ENCODE data around the gene CNPY4.

CNPY4 gene

DNA sequence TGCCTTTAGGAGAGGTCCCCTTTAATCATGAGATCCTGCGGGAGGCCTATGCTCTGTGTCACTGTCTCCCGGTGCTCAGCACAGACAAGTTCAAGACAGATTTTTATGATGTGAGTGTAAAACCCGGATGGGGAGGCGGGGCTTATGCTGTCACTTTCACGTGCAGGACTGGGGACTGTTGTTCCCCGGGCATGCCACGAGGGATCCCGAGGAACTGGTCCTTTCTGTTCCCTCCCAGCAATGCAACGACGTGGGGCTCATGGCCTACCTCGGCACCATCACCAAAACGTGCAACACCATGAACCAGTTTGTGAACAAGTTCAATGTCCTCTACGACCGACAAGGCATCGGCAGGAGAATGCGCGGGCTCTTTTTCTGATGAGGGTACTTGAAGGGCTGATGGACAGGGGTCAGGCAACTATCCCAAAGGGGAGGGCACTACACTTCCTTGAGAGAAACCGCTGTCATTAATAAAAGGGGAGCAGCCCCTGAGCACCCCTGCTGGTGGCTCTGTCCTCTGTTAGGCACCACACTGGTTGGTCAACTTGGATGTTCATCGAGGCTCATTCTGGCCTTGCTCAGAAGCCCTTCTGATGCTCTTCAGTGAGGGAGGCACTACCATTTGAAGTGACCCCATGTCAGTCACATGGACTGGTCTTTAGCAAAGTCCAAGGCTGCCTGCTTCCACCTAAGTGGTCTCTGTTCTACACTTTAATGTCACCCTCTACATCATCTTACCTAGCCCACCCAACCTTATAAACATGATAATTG is 27.8 kb upstream of the CNPY4 start:
- no peak for DNase-seq (ENCODE audit: low read depth in 3 of 3)

DNA sequence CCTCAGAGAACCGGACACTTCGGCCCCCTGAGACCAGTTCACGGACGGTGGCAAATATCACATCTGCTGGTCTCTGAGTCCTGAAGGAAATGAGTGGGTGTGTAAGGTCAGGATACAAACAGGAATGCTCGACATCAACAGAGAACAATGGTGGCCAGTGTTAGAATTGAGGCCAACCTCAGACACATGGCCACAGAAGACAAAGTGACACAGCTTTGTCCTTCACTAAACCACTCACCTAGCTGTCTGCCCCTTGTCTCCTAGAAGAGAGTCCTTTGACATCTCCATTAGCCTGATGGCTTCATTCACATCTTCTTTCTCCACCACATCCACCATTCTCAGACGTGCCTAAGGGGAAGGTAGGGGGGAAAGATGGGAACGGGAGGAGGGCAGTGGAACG is 26.4 kb upstream of the CNPY4 start:
- DNase-seq (ENCODE audit: low read depth in 3 of 3) = no peak

DNA sequence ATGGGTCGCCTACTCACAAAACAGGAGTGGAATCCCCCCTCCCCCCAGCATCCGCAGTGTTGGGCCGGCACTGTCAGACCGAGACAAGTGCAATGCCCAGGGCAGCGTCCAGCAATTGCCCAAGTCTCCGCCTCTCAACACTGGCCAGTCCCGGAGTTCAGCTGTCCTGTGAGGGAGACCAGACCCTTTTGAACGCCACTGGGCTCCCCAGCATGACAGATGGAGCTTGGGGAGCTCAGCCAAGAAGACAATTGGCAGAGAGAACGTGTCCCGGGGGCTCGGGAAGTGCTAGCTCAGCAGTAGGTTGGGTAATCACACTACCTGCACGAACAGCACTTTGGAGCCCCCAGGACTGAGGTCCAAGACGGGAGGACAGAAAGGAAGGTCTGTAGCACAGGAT is 25.9 kb upstream of the CNPY4 start:
- DNase-seq (ENCODE audit: low read depth in 3 of 3) = no peak

DNA sequence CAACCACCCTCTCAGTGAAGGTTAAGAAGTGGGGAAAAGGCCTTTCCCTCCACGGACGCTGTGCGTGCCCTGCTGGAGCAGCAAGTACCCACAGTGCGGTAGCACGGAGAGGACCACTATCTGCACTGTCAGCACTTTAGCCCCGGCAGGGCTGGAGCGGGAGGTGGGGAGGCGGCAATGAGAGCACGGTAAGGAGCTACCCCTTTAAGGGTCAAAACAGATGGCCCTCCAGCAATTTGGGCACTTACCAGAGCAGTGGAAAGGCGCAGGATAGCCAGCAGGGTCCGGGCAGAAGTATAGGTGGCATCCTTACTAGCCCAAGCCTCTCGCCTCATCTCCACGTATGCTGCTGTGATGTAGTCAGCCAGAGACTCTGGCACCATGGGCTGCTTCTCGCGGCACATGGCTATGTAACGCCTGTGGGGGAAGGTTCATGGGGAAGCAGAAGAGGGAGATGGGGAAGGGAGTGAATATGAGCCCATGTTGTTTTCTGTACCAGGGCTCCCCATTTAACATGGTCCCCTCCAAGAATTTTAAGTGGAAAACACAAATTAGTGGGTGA is 25.4 kb upstream of the CNPY4 start:
- no peak for DNase-seq (ENCODE audit: low read depth in 3 of 3)

DNA sequence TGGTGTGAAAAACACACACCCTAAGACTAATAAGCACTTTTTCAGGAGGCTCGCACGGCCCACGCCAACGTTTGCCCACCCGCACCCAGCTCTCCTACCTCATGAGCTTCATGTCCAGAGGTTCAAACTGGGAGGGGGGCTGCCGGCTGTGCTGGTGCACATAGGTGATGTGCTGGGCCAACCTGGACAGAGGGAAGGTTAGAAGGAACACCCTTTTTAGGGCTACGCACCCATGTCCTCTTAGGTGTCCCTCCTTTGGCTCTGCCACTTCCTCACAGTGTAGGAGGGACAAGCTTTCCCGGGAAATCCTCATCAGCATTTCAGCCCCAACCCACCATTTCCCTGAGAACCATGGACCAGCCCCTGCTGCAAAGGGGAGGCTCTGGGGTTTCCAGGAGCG is 24.1 kb upstream of the CNPY4 start:
- DNase-seq (ENCODE audit: low read depth in 3 of 3) = no peak

DNA sequence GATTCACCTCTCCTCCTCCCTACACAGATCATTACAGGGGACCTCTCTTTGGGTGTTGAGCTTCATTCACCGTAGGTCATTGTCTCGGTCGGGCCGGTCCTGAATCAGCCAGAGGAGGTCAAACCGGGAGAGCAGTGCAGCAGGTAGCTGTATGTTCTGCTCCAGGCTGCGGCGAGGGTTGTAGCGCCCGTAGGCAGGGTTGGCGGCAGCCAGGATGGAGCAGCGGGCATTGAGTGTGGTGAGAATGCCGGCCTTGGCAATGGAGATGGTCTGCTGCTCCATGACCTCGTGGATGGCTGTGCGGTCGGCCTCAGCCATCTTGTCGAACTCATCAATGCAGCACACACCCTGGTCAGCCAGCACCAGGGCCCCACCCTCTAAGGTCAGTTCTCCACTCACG is 23.7 kb upstream of the CNPY4 start:
- no peak for DNase-seq (ENCODE audit: low read depth in 3 of 3)

DNA sequence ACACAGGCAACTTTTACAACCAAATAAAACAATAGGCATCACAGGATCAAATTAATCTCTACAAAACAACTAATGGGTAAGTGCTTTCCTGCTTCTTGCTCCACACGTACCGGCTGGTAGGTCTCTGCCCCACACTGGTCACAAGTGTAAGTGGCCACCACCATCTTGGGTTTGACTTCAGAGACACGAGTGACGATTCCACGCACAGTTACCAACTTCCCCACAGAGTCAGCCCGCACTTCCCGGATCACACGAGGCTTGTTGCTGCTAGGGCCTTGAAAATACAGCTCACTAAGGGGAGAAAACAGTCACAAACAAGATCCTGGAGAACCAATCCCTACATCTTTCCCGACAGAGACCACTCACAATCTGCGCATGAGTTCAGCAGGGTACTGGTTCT is 20.5 kb upstream of the CNPY4 start:
- DNase-seq (ENCODE audit: low read depth in 3 of 3) = no peak

DNA sequence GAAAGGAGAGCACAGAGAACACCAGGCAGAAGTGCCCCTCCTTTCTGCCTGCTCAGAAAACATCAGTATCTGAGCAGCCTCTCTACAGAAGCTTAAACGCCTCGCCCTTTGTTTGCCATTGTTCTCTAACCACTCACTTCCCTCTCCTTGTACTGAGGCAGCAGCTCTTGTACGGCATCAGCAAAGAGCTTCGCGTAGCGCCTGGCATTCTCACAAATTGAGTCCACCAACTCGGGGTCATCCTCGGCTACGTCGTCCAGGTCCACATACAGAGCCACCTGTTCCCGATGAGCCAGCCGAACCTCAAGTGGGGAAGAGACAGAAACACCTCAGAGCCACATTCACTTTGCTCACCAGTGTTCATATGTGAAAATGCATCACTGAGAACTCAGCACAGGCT is 20.0 kb upstream of the CNPY4 start:
- no peak for DNase-seq (ENCODE audit: low read depth in 3 of 3)

DNA sequence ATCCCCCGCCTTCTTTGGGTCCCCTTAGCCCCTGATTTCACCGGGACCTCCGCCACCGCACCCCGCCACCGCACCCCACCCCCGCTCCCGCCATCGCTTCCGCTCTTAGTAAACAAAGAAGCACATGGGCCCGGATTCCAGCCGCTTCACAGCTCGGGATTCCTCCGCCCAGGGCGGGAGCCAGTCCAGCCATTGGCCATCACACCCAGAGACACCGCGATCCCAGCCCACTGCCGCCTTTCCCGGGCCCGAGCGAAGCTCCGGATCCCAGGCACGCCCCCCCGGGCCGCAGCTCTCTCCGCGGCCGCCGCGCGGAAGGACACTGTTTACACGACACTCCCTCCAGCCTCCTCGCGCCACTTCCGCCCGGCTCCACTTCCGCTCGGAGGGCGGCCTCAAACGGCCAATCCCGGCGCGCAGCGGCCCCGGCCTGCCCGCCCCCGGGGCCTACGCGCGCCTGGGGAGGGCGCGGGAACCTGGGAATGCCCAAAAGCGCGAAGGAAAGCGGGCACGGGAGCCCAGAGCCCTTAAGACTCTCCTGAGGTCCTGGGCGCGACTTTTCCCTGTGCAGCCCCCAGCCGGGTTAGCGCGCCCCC is 18.9 kb upstream of the CNPY4 start:
- DNase-seq (ENCODE audit: low read depth in 3 of 3) = peak; percentile 75 to 83 (median 77)

DNA sequence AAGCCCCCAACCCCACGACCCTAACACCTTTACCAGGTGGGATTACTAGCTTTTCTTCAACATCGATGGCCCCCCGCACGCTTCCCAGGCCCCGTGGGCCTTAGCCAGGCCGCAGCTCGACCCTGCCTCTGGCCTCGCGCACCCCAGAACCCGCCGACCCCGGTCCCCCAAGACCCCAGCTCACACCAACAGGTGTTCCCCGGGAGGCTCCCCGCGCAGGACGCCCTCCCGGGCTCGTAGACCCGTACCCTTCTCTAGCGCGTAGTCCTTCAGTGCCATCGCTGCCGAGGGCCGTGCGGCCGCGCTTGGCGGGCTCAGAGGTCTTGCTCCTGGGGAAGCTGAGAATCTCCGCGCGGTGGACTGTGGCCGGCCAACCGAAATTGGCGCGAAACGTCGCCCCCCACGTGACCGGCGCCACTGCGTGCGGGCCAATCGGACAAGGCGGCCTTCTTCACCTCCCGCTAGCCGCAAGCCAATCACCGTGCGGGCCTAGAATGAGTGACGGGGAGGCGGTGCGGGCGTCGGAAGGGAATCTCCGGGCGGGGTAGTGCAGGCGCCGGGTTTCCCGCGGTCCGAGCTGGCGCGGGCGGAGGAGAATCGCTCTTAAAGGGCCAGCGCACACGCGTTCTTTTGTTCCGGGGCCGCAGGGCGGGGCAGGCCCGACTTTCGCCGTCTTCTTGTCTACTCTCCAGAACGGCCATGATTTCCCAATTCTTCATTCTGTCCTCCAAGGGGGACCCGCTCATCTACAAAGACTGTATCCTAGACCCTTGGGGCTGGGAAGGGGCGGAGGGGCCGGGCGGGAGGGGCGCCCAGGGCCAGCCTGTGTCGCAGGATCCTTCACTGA is 18.2 kb upstream of the CNPY4 start, which contains the start of the genes AP4M1 and MCM7:
TSS of gene AP4M1 (plus strand) at position 628 of the 847 bp plus-strand sequence. CDS start at position 700, 72 bp downstream.
TSS of gene MCM7 (minus strand) at position 382 of the 847 bp plus-strand sequence. CDS start at position 279, 103 bp downstream.
- peak; percentile 96 to 98 (median 97) for DNase-seq (ENCODE audit: low read depth in 3 of 3)

DNA sequence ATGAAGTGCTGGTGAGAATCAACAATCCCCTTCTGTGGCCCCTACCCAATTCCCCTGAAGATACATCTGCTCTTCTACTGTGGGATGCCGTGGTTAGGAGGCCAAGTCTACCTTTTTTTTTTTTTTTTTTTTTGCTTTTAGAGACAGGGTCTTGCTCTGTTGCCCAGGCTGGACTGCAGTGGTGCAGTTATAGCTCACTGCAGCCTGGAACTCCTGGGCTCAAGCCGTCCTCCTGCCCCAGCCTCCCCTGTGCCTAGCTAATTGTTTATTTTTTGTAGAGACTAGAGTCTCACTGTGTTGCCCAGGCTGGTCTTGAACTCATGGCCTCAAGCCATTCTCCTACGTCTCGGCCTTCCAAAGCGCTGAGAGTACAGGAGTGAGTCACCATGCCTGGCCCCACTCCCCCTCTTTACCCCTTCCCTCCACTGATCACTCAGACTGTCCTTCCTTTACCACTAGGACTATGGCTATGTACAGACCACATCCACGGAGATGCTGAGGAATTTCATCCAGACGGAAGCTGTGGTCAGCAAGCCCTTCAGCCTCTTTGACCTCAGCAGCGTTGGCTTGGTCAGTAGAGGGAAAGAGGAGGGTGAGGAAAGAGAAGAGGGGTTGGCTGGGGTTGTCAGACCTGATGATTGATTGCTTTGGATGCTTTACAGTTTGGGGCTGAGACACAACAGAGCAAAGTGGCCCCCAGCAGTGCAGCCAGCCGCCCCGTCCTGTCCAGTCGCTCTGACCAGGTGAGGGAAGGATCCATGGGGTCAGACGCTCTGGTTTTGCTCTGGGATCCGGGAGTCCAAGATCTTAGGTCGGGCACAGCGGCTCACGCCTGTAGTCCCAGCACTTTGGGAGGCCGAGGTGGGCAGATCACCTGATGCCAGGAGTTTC is 16.2 kb upstream of the CNPY4 start:
- DNase-seq (ENCODE audit: low read depth in 3 of 3) = no peak

DNA sequence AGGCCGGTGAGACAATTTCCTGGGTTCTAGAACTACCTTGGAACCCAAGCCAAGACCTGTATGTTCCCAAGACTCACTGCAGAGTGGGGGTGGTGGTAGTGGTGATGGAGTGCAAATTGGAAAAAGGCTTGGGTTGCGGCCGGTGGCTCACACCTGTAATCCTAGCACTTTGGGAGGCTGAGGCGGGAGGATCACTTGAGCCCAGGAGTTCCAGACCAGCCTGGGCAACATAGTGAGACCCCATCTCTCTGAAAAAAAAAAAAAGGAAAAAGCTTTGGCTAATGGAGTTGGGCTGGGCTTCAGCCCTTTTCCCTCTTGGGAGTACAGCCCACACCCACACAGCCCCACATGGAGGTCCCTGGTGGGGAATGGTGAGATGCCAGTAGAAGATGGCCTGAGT is 13.9 kb upstream of the CNPY4 start:
- DNase-seq (ENCODE audit: low read depth in 3 of 3) = no peak

DNA sequence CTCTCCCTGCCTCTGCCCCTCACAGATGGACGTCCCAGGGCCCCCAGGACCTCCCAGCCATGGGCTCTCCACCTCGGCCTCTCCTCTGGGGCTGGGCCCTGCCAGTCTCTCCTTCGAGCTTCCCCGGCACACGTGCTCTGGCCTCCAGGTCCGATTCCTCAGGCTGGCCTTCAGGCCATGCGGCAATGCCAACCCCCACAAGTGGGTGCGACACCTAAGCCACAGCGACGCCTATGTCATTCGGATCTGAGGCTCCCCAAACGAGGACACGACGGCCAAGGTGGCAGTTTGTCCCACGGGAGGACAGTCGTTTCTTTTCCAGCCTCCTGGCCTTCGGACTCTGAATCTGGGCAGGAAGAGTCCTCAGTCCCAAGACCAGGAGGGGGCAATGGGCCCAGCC is 12.8 kb upstream of the CNPY4 start:
- DNase-seq (ENCODE audit: low read depth in 3 of 3) = no peak

DNA sequence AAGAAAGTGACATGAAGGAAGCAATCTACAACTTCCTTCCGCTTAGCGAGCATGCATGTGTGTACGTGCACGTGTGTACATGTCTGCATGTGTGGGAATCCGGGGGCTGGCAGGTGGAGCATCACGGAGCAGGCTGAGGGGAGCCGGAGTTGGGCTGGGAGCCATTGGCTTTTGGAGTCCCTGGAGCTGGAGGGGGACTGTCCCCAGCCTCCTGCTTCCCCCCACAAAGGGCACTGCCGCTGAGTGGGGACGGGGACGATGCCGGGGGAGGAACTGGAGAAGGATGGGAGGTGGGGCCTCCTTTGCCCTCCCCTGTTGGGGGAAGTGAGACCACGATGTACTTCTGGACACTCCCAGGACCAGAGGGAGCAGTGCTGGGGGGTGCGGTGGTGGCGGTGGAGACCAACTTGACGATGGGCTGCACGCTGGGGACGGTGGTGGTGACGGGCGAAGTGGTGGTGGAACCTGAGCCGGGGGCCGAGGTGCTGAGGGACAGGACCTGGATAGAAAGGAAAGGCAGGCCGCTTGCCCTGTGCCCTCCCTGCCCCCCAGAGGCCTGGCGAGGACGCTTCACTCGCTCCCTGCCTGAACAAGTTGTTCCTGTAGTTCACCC is 12.2 kb upstream of the CNPY4 start:
- no peak for DNase-seq (ENCODE audit: low read depth in 3 of 3)

DNA sequence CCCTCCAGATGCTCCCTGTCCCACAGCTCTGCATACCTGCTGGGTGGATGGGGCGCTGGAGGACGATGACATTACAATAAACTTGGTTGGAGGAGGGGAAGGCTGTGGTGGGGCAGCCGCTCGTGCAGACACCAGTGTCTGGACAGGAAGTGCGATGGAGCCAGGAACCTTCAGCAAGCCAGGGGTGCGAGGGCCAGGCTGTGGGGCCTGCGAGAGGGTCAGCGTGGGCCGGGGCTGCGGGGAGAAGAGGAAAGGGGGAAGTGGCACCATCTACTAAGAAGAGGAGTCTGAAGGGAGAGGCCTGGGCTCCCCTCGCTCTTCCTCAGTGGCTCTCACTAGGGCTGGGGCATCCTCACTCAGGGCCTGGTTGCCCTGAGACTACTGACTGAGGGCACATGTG is 11.5 kb upstream of the CNPY4 start:
- no peak for DNase-seq (ENCODE audit: low read depth in 3 of 3)

DNA sequence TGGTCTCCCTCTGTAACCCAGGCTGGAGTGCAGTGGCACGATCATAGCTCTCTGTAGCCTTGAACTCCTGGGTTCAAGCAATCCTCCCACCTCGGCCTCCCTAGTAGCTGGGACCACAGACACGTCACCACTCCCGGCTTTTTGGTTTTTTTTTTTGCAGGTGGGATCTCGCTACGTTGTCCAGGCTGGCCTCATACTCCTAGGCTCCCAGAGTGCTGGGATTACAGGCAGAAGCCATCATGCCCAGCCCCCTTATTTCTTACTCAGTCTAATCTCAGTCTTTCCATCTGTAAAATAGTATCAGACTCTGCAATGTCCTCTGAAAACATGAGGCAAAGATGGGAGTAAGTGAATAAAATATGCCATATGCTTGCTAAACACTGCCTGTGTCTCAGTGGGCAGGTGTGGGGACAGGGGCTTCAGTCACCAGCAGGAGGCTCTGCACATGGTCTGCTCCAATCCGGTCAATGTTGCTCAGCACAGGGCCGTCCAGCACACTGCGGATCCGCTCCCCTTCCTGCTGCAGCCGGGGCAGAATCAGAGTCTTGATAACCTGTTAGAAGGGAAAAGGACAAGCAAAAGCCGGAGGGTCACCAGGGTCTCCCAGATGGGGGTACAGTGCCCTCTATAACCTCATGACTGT is 9.8 kb upstream of the CNPY4 start:
- no peak for DNase-seq (ENCODE audit: low read depth in 3 of 3)

DNA sequence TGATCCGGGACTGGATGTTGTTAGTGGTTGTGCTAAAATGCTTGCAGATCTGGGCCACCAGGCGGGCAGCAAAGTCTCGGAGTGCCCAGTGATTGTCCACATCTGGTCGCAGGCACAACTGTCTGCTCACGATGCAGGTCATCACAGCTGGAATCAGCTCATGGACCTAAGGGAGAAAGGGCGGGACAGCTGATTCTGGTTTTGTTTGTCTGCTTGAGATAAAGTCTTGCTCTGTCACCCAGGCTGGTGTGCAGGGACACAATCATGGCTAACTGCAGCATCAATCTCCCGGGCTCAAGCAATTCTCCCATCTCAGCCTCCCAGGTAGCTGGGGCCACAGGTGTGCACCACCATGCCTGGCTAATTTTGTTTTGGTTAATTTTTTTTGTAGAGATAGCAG is 8.3 kb upstream of the CNPY4 start:
- no peak for DNase-seq (ENCODE audit: low read depth in 3 of 3)

DNA sequence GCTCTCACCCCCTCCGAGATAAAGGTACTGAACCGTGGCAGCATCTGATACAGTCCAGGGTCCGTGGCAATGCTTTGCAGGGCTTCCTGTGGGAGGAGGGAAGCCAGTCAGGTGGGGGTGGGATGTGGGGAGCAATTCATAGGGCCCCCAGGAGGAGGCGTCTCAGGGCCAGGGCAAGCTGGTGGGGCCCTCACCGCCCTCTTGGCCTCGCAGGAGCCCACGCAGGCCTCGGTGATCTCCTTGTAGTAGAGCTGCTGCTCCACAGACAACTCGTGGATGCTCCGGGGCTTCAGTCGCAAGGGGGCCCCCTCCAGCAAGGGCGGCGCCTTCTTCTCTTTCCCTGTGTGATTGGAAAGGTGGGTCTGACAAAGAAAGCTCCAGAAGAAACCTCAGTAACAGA is 7.5 kb upstream of the CNPY4 start:
- DNase-seq (ENCODE audit: low read depth in 3 of 3) = no peak

DNA sequence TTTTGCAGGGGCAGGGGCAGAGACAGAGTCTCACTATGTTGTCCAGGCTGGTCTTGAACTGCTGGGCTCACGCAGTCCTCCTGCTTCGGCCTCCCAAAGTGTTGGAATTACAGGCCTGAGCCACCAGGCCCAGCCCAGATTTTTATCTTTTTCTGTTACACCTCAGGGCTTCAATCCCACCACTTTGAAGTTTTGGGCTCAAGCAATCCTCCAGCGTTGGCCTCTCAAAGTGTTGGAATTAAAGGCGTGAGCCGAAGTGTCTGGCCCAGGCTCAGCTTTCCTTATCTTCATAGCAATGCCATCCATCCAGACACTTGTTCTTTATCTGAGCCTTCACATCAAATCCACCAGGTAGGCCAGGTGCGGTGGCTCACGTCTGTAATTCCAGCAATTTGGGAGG is 4.4 kb upstream of the CNPY4 start:
- DNase-seq (ENCODE audit: low read depth in 3 of 3) = no peak

DNA sequence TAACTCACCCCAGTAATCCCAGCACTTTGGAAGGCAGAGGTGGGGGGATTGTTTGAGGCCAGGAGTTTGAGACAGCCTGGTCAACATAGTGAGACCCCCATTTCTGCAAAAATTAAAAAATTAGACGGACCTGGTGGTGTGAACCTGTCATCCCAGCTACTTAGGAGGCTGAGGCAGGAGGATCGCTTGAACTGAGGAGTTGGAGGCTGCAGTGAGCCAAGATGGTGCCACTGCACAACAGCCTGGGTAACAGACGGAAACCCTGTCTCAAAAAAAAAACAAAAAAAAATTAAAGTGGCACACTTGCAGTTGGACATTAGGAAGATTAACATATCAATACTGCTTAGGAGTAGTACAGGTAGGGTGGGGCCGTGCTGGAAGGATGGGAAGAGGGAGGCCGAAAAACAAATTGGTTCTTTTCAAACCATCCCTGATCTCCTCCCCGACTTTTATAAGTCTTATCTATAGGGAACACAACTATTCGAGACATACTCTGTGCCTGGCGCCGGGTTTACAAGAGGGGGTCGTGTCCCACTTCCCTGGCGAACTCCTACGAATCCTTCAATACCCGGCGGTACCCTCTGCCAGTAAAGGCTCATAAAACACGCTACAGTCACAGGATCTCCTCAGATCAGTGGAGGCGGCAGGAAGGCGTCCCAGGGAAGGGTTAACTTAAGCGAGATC is 904 bp upstream of the CNPY4 start:
- DNase-seq (ENCODE audit: low read depth in 3 of 3) = no peak
